ENCODE data around the gene KRR1.
A peak's percentile ranks its signal among the peaks of the same experiment; 100 is the strongest.
"Not testable (repeated sequence)": the region's sequence is repeated elsewhere in the genome, so short reads cannot be mapped to it uniquely, and the experiment has no call there.

The KRR1 gene

DNA sequence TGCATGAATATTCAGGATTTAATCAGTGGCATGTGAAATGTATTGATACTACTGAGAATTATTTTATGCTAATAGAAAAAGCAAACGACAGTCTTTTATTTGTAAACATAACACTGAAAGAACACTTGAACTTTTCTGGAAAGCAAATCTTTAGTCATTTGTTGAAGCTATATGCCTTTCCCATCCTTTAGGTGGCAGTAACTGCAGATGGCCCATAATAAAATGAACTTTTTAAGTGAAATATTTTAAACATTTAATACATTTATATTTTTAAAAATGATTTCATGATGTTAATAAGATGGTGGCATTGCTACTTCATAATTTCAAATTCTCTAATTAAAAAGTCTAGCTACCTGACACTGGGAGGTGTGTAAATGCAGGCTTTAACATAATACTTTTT is 13.9 kb upstream of the KRR1 start:
- no peak overlapping the region for H3K27ac ChIP-seq (ENCODE audit: low read depth, low read length)
- H3K36me3 ChIP-seq (ENCODE audit: insufficient read depth, low read length): no peaks in the 10 kb centered on the region
- no peaks in the 10 kb centered on the region for H3K27me3 ChIP-seq (ENCODE audit: insufficient read depth, low read length)
- no peaks in the 10 kb centered on the region for H3K79me2 ChIP-seq (ENCODE audit: control insufficient read depth, insufficient read depth, low read length, unreplicated experiment)
- H3K4me1 ChIP-seq (ENCODE audit: control insufficient read depth, insufficient read depth, low read length, unreplicated experiment): peaks cover 3% of the 10 kb centered on the region
- H3K4me3 ChIP-seq (ENCODE audit: low read depth, low read length): no peak overlapping the region
- peak overlapping the region; percentile 75 for H2AFZ ChIP-seq (ENCODE audit: low read length, unreplicated experiment)

DNA sequence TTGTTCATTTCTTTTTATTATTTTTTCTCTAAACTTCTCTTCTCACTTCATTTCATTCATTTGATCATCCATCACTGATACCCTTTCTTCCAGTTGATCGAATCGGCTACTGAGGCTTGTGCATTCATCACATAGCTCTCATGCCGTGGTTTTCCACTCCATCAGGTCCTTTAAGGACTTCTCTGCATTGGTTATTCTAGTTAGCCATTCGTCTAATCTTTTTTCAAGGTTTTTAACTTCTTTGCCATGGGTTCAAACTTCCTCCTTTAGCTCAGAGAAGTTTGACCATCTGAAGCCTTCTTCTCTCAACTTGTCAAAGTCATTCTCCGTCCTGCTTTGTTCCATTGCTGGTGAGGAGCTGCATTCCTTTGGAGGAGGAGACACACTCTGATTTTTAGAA is 10.7 kb upstream of the KRR1 start:
- H3K4me3 ChIP-seq (ENCODE audit: low read depth, low read length); H3K27me3 ChIP-seq (ENCODE audit: insufficient read depth, low read length); H3K27ac ChIP-seq (ENCODE audit: low read depth, low read length); H3K79me2 ChIP-seq (ENCODE audit: control insufficient read depth, insufficient read depth, low read length, unreplicated experiment); H2AFZ ChIP-seq (ENCODE audit: low read length, unreplicated experiment); H3K4me1 ChIP-seq (ENCODE audit: control insufficient read depth, insufficient read depth, low read length, unreplicated experiment); H3K36me3 ChIP-seq (ENCODE audit: insufficient read depth, low read length): not testable (repeated sequence)

DNA sequence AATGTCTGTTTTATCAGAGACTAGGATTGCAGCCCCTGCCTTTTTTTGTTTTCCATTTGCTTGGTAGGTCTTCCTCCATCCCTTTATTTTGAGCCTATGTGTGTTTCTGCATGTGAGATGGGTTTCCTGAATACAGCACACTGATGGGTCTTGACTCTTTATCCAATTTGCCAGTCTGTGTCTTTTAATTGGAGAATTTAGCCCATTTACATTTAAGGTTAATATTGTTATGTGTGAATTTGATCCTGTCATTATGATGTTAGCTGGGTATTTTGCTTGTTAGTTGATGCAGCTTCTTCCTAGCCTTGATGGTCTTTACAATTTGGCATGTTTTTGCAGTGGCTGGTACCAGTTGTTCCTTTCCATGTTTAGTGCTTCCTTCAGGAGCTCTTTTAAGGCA is 9.8 kb upstream of the KRR1 start:
- not testable (repeated sequence) for H3K4me3 ChIP-seq (ENCODE audit: low read depth, low read length); H3K4me1 ChIP-seq (ENCODE audit: control insufficient read depth, insufficient read depth, low read length, unreplicated experiment); H2AFZ ChIP-seq (ENCODE audit: low read length, unreplicated experiment); H3K79me2 ChIP-seq (ENCODE audit: control insufficient read depth, insufficient read depth, low read length, unreplicated experiment); H3K36me3 ChIP-seq (ENCODE audit: insufficient read depth, low read length); H3K27ac ChIP-seq (ENCODE audit: low read depth, low read length); H3K27me3 ChIP-seq (ENCODE audit: insufficient read depth, low read length)

DNA sequence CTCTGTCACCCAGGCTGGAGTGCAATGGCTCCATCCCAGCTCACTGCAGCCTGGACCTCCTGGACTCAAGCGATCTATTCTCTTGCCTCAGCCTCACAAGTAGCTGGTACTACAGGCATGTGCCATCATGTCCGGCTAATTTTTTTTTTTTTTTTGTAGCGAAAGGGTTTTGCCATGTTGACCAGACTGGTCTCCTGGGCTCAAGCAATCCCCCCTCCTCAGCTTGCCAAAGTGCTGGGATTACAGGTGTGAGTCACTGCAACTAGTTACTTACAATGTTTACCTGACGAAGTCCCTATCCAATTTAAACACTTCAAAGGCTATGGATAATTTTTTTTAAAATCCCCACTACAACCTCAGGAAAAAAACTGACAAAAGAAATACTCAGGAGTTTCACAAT is 1.8 kb downstream of the KRR1 start:
- no peaks in the 10 kb centered on the region for H3K27me3 ChIP-seq (ENCODE audit: insufficient read depth, low read length)
- peaks cover 47% of the 10 kb centered on the region for H3K79me2 ChIP-seq (ENCODE audit: control insufficient read depth, insufficient read depth, low read length, unreplicated experiment)
- peak overlapping the region; percentile 96 for H3K4me3 ChIP-seq (ENCODE audit: low read depth, low read length)
- H3K4me1 ChIP-seq (ENCODE audit: control insufficient read depth, insufficient read depth, low read length, unreplicated experiment): peaks cover 36% of the 10 kb centered on the region
- no peak overlapping the region for H3K27ac ChIP-seq (ENCODE audit: low read depth, low read length)
- no peak overlapping the region for H2AFZ ChIP-seq (ENCODE audit: low read length, unreplicated experiment)
- peaks cover 15% of the 10 kb centered on the region for H3K36me3 ChIP-seq (ENCODE audit: insufficient read depth, low read length)

DNA sequence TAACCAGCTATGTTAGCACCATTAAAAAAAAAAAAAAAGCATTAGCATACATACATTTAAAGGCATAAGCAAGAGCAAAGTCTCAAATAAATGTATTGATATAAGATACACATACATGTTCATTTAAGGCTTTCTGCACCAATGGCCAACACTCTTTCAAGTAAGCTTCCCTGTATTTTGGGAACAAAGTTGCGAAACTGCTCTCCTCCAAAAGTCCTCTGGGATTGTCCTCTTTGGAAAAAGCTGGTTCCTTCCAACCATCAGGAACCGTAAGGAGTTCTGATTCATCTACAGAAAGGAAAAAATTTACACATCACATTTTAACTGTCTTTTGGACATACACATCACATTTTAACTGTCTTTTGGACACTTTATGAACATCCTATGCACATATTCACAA is 3.2 kb downstream of the KRR1 start:
- Histone ChIP-seq H3K27me3 (ENCODE audit: insufficient read depth, low read length) (no peaks in the 10 kb centered on the region), H3K36me3 (ENCODE audit: insufficient read depth, low read length) (peaks cover 28% of the 10 kb centered on the region), H3K4me1 (ENCODE audit: control insufficient read depth, insufficient read depth, low read length, unreplicated experiment) (peaks cover 36% of the 10 kb centered on the region), H3K79me2 (ENCODE audit: control insufficient read depth, insufficient read depth, low read length, unreplicated experiment) (peaks cover 47% of the 10 kb centered on the region), H2AFZ (ENCODE audit: low read length, unreplicated experiment) (no peak overlapping the region), H3K4me3 (ENCODE audit: low read depth, low read length) (peak overlapping the region; percentile 22), H3K27ac (ENCODE audit: low read depth, low read length) (peak overlapping the region; percentile 23)

DNA sequence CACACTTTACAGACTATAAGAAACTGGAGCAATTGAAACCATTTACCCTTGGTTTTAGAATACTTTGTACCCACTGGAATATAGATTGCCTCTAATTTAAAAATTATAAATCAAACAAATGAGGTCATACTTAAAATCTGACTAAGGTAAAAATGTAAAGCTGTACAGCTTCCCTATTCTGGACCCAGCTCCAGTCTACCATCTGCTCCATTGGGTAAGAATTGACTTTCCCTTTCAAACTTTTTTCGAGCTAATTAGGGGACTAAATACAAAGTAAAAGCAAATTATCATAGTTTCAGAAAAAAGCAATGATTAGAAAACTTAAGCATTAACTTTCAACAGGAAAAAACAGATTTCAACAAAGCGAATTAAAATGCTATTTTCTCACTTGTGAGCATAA is 4.3 kb downstream of the KRR1 start:
- no peak overlapping the region for H2AFZ ChIP-seq (ENCODE audit: low read length, unreplicated experiment)
- no peaks in the 10 kb centered on the region for H3K27me3 ChIP-seq (ENCODE audit: insufficient read depth, low read length)
- H3K4me1 ChIP-seq (ENCODE audit: control insufficient read depth, insufficient read depth, low read length, unreplicated experiment): peaks cover 36% of the 10 kb centered on the region
- peaks cover 38% of the 10 kb centered on the region for H3K36me3 ChIP-seq (ENCODE audit: insufficient read depth, low read length)
- H3K79me2 ChIP-seq (ENCODE audit: control insufficient read depth, insufficient read depth, low read length, unreplicated experiment): peaks cover 51% of the 10 kb centered on the region
- no peak overlapping the region for H3K4me3 ChIP-seq (ENCODE audit: low read depth, low read length)
- peak overlapping the region; percentile 20; the same call in 1 of the 2 replicates for H3K27ac ChIP-seq (ENCODE audit: low read depth, low read length)

DNA sequence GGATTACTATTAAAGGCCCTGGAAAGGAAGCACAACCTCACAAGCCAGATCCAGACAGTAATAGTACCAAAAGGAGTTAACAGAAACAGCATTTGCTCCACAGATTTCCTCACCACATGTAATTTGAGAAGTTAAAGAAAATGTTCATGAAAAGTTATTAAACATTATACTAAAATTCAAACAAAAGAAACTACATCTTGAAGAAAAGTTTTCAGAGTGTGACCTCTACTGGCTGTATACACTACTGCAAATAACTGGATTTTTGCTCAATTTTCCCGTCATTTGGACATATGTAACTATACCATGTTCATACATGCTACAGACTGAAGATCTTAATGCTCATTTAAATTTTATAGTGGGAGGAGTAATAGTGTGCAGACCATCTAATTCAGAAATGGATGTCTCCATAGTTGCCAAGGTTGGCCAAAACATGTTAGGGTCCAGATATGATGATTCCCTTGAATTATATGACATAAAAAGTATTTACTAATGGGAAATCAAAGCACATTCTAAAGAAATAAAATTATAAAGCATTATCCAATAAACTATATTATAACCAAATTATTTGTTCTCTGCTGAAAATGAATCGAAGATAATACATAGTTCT is 5.6 kb downstream of the KRR1 start:
- Histone ChIP-seq H3K4me1 (ENCODE audit: control insufficient read depth, insufficient read depth, low read length, unreplicated experiment) (peaks cover 36% of the 10 kb centered on the region), H3K27me3 (ENCODE audit: insufficient read depth, low read length) (no peaks in the 10 kb centered on the region), H3K4me3 (ENCODE audit: low read depth, low read length) (no peak overlapping the region), H3K79me2 (ENCODE audit: control insufficient read depth, insufficient read depth, low read length, unreplicated experiment) (peaks cover 45% of the 10 kb centered on the region), H2AFZ (ENCODE audit: low read length, unreplicated experiment) (no peak overlapping the region), H3K36me3 (ENCODE audit: insufficient read depth, low read length) (peaks cover 45% of the 10 kb centered on the region), H3K27ac (ENCODE audit: low read depth, low read length) (no peak overlapping the region)

DNA sequence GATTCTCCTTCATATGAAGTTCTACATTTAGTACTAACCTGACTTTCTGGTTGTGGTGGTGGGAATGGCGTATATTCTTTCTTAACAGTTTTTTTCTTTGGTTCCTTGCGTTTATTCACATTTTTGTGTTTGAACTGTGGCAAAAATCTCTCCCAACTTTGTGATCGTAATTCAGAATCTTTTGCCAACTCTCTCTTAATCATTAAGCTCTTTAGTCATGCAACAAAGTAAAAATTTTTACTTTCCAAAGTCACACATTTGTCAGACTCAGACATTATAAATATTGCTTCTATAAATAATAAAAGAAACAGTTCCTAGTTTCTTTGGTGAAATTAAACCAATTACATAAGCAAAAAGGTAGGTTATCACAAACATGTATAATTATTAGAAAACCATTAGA is 7.5 kb downstream of the KRR1 start:
- no peak overlapping the region for H3K4me3 ChIP-seq (ENCODE audit: low read depth, low read length)
- H3K27ac ChIP-seq (ENCODE audit: low read depth, low read length): no peak overlapping the region
- peaks cover 27% of the 10 kb centered on the region for H3K79me2 ChIP-seq (ENCODE audit: control insufficient read depth, insufficient read depth, low read length, unreplicated experiment)
- peaks cover 52% of the 10 kb centered on the region for H3K36me3 ChIP-seq (ENCODE audit: insufficient read depth, low read length)
- no peaks in the 10 kb centered on the region for H3K27me3 ChIP-seq (ENCODE audit: insufficient read depth, low read length)
- no peak overlapping the region for H2AFZ ChIP-seq (ENCODE audit: low read length, unreplicated experiment)
- peaks cover 21% of the 10 kb centered on the region for H3K4me1 ChIP-seq (ENCODE audit: control insufficient read depth, insufficient read depth, low read length, unreplicated experiment)

DNA sequence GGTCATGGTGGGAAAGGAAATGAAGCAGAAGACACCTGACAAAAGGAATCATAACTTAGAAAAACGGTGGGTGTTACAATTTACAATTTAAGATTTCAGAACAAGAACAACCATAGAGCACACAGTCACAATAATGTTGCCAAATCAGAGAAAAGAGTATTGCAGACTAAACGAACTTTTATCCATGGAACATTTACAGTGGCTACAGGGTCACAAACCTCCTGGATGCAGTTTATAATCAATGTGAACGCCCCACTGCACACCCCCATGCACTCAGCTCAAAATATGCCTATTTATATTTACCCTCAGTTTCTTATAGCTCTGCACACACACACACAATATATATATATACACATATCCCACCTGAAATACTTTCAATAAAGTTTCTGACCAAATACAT is 8.0 kb downstream of the KRR1 start:
- peaks cover 56% of the 10 kb centered on the region for H3K36me3 ChIP-seq (ENCODE audit: insufficient read depth, low read length)
- no peak overlapping the region for H2AFZ ChIP-seq (ENCODE audit: low read length, unreplicated experiment)
- peaks cover 17% of the 10 kb centered on the region for H3K4me1 ChIP-seq (ENCODE audit: control insufficient read depth, insufficient read depth, low read length, unreplicated experiment)
- peaks cover 23% of the 10 kb centered on the region for H3K79me2 ChIP-seq (ENCODE audit: control insufficient read depth, insufficient read depth, low read length, unreplicated experiment)
- H3K27me3 ChIP-seq (ENCODE audit: insufficient read depth, low read length): no peaks in the 10 kb centered on the region
- no peak overlapping the region for H3K4me3 ChIP-seq (ENCODE audit: low read depth, low read length)
- no peak overlapping the region for H3K27ac ChIP-seq (ENCODE audit: low read depth, low read length)

DNA sequence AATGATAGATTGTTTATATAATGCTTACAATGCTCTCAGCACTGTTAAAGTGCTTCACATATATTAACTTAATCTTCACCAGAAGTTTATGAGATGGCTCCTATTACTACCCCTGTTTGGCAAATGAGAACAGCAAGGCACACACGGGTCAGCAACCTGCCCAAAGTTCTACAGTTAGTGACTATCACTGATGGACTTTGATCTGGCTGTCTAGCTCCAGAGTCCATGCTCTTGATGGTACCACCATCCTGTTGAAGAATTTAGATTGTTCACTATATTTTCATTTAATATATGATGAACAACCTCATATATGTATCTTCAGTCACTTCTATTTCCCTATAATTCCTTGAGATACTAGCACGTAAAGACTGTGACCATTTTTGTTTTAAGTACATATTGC is 20.2 kb downstream of the KRR1 start:
- H3K79me2 ChIP-seq (ENCODE audit: control insufficient read depth, insufficient read depth, low read length, unreplicated experiment): peaks cover 30% of the 10 kb centered on the region
- H3K27me3 ChIP-seq (ENCODE audit: insufficient read depth, low read length): no peaks in the 10 kb centered on the region
- H3K4me1 ChIP-seq (ENCODE audit: control insufficient read depth, insufficient read depth, low read length, unreplicated experiment): peaks cover 23% of the 10 kb centered on the region
- no peak overlapping the region for H3K27ac ChIP-seq (ENCODE audit: low read depth, low read length)
- no peak overlapping the region for H3K4me3 ChIP-seq (ENCODE audit: low read depth, low read length)
- H3K36me3 ChIP-seq (ENCODE audit: insufficient read depth, low read length): peaks cover 19% of the 10 kb centered on the region
- H2AFZ ChIP-seq (ENCODE audit: low read length, unreplicated experiment): no peak overlapping the region

DNA sequence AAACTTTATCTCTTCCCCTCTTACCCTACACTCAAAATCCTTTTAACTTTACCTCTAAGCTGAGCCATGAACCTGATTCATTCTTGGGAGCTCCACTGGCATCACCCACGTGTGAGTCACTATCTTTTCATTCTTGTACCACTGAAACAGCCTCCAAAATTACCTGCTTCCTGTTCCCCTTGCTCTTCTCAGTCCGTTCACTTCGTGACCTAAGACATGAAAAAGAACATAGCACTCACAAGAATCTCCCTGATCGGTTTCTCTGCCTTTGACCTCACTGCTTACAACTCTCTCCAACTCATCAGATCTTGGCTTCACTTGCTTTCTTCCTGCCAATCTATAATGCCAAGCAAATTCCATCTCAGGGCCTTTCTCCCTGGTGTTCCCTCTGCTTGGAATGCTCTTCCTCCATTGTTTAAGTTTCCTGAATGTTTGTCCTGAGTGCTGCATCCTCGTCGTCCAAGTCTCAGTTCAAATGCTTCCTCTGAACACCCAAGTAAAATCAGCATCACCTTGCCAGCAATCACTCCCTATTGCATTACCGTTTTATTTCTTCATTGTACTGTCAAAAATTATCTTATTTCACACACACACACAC is 21.7 kb downstream of the KRR1 start:
- no peak overlapping the region for H2AFZ ChIP-seq (ENCODE audit: low read length, unreplicated experiment)
- H3K27me3 ChIP-seq (ENCODE audit: insufficient read depth, low read length): no peaks in the 10 kb centered on the region
- peaks cover 23% of the 10 kb centered on the region for H3K4me1 ChIP-seq (ENCODE audit: control insufficient read depth, insufficient read depth, low read length, unreplicated experiment)
- peak overlapping the region; percentile 75 for H3K27ac ChIP-seq (ENCODE audit: low read depth, low read length)
- H3K4me3 ChIP-seq (ENCODE audit: low read depth, low read length): no peak overlapping the region; the same call in 1 of the 2 replicates
- H3K79me2 ChIP-seq (ENCODE audit: control insufficient read depth, insufficient read depth, low read length, unreplicated experiment): peaks cover 40% of the 10 kb centered on the region
- peaks cover 14% of the 10 kb centered on the region; the same call in 1 of the 2 replicates for H3K36me3 ChIP-seq (ENCODE audit: insufficient read depth, low read length)

Data from ACC112 (cell line).